Ovary (tissue), 9 donors: ENCODE results near the gene NWD2. TPM values are rescaled to one million over a fixed set of nuclear protein-coding genes. Genes with fewer than 3 reads are reported as not detected.

Experiments
- DNase-seq, 5 donors: peaks; one replicate each; pipeline ENCODE4 v3.0.0-alpha.2; 2019 to 2020
- H3K27ac ChIP-seq, 2 donors: fragments of 200-600 bp; one replicate each; pipeline versions ENCODE4 v1.5.1 to v1.8.0; 2019 to 2022
- H3K27me3 ChIP-seq: fragments of 200-600 bp; one replicate; pipeline ENCODE4 v1.8.0; 2022
- H3K36me3 ChIP-seq: fragments of 200-600 bp; sonication (generic); one replicate; pipeline ENCODE4 v1.5.1; 2019
- H3K4me1 ChIP-seq: one replicate; pipeline ENCODE4 v1.8.1; 2013; ENCODE audit warnings: mild to moderate bottlenecking, moderate library complexity; ENCODE audit not compliant: insufficient read depth
- H3K4me3 ChIP-seq: fragments of 200-600 bp; sonication (generic); one replicate; pipeline ENCODE4 v1.5.1; 2017
- H3K9me3 ChIP-seq, 2 donors: fragments of 200-600 bp in 1 of 2; sonication (generic) in 1 of 2; one replicate each; pipeline versions ENCODE4 v1.5.1 to v1.8.1; 2013 to 2019; ENCODE audit warnings: mild to moderate bottlenecking in 1 of 2, moderate library complexity in 1 of 2
- EP300 ChIP-seq: sonication (generic); formaldehyde crosslinking; IDR thresholded peaks from one replicate; pipeline ENCODE4 v1.6.1; 2017; ENCODE audit warnings: antibody characterized with exemption
- POLR2A ChIP-seq: fragments of 450-650 bp; IDR thresholded peaks from one replicate; pipeline ENCODE4 v1.6.1; 2017; ENCODE audit warnings: antibody characterized with exemption, mild to moderate bottlenecking, moderate library complexity
- WGBS, 3 donors: extraction: QIAGEN DNeasy Blood & Tissue Kit in 1 of 3; methylation state at CpG; one replicate each; pipeline versions ENCODE4 v1.1.5 to v1.1.7; 2013 to 2017; 5-methylcytosine and 5-hydroxymethylcytosine counted together
- intact Hi-C, 4 donors: fragments of 100-400 bp; cut with DNase I; formaldehyde crosslinking; loops; one replicate each; pipeline versions ENCODE4 v1.11.0 to v1.15.1; 2022 to 2023
- polyA plus RNA-seq, 2 donors: library from polyadenylated mRNA; stranded (reverse); fragments of 200-250 nt in 1 of 2; fragments of 350-450 nt in 1 of 2; fragmentation: Illumina TruSeq in 1 of 2; extraction: RNeasy Lipid Tissue Mini Kit (QIAGEN cat#74804) in 1 of 2; gene quantifications; one replicate each; pipeline ENCODE4 v1.2.3, GENCODE V29; 2013 to 2014
- total RNA-seq, 7 donors: library from RNA; depleted of rRNA in 2 of 7; stranded (reverse); fragments of >200 nt in 2 of 7; fragmentation: NEBNext Ultra II Directional in 3 of 7; extraction: Animal tissue kit (Norgen Biotek cat#: 25700) in 3 of 7; gene quantifications; one replicate each; pipeline versions ENCODE4 v1.1.0 to v1.2.4, GENCODE V29; 2016 to 2023
- TF ChIP-seq, protein P1 (sequence below), 3 donors: fragments of 450-650 bp in 2 of 3; fragments of 200-600 bp in 1 of 3; IDR thresholded peaks; one replicate each; pipeline versions ENCODE4 v1.5.1 to v1.8.0; 2016 to 2022; ENCODE audit warnings: antibody characterized with exemption in 3 of 3, mild to moderate bottlenecking in 1 of 3
- donor health status: DM: no; HTN: no; CAD: no; lungs with moderate emphysema.
- donor health status: DM: no; HTN: no; CAD: no.
- donor health status: Bipolar disorder and iron deficiency.
- donor health status: DM: yes; HTN: yes; CAD: no.
- donor health status: DM: no; HTN: no; CAD: no.
- donor health status: DM: yes; HTN: yes; CAD: no.

NWD2 gene
- total and polyA plus RNA-seq, 9 donors = 0.01 to 0.11 TPM; not detected in 7

DNA sequence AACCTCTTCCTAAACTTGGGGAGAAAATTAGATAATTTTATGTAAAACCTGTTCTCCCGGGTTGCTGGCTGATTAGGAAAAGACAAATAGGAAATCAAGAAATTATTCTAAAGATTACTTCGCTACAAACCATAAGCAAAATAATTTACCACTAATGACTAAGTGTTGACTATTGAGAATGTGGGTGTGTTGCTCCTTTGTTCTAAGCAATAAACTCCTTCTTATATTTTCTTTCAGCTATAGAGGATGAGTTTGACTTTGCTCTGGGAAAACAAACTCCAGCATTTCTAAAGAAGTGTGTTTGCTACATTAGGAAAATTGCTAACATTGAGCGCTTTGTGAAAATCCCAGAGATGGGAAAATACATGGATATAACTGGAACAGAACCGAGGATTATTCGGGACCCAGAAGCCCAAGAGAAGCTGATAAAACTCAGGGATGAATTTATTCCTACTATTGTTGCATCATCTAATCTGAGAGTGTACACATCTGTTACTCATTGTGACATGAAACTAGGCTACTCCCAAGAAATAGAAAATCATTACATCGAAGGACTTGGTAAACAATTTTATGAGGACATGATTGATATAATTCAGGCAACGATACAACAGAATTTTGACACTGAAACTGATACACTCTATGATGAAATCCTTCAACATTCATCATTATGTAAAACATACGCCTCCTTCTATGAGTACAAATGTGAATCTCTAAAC, 194.2 kb downstream of the NWD2 start:
- DNase-seq = no peak
- H3K9me3 ChIP-seq = no peaks in the 10 kb centered on the region
- no peaks in the 10 kb centered on the region for H3K36me3 ChIP-seq
- H3K4me3 ChIP-seq = no peak overlapping the region
- no peak overlapping the region for H3K27ac ChIP-seq
- TF ChIP-seq POLR2A (no peak), EP300 (no peak)
- TF ChIP-seq, protein P1, sequence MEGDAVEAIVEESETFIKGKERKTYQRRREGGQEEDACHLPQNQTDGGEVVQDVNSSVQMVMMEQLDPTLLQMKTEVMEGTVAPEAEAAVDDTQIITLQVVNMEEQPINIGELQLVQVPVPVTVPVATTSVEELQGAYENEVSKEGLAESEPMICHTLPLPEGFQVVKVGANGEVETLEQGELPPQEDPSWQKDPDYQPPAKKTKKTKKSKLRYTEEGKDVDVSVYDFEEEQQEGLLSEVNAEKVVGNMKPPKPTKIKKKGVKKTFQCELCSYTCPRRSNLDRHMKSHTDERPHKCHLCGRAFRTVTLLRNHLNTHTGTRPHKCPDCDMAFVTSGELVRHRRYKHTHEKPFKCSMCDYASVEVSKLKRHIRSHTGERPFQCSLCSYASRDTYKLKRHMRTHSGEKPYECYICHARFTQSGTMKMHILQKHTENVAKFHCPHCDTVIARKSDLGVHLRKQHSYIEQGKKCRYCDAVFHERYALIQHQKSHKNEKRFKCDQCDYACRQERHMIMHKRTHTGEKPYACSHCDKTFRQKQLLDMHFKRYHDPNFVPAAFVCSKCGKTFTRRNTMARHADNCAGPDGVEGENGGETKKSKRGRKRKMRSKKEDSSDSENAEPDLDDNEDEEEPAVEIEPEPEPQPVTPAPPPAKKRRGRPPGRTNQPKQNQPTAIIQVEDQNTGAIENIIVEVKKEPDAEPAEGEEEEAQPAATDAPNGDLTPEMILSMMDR (IDR thresholded peaks at IDR 0.05) = no peak
- no peaks in the 10 kb centered on the region for H3K4me1 ChIP-seq
- 66 to 72% (median 71%) methylated on average over 8 of the region's 8 CpGs for WGBS, 3 donors
- no peaks in the 10 kb centered on the region for H3K27me3 ChIP-seq
- intact Hi-C loops = no loop called here

DNA sequence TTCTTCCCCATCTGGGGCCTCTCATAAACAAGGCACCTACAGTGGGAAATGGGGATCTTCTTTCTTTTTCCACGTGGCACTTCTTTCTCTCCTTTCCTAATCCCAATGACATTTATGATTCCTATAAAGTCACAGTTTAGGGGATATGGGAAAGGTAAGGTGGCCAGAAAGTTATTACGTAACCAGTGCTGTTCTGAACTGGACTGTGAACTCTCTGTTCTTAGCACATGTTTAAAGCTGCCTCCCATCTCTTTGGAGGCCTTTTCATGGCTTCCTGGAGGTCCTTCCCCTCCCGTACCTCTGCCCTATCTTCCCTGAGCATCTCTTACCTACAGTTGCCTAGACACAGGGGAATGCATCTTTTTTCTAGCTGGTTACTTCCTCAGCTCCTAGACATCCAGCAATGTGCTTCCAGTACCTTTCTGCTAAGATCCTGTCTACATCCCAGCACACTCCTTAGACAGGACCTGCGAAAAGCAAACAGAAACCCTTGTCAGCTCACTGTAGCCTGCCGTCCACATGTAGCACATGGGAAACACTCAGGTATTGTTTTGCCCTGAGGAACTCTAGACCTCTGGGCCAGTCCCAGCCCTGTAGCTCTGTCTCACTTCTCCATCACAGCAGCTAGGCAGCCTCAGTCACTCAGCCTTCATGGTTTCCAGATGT, 195.4 kb downstream of the NWD2 start:
- no peaks in the 10 kb centered on the region for H3K4me1 ChIP-seq
- no peak overlapping the region for H3K4me3 ChIP-seq
- H3K27ac ChIP-seq = no peak overlapping the region
- no peak for DNase-seq
- 72 to 81% (median 76%) methylated on average over 5 of the region's 5 CpGs for WGBS, 3 donors
- H3K9me3 ChIP-seq = no peaks in the 10 kb centered on the region
- H3K27me3 ChIP-seq = no peaks in the 10 kb centered on the region
- intact Hi-C loops = no loop called here
- H3K36me3 ChIP-seq = no peaks in the 10 kb centered on the region
- no peak for TF ChIP-seq POLR2A
- TF ChIP-seq EP300 = no peak

DNA sequence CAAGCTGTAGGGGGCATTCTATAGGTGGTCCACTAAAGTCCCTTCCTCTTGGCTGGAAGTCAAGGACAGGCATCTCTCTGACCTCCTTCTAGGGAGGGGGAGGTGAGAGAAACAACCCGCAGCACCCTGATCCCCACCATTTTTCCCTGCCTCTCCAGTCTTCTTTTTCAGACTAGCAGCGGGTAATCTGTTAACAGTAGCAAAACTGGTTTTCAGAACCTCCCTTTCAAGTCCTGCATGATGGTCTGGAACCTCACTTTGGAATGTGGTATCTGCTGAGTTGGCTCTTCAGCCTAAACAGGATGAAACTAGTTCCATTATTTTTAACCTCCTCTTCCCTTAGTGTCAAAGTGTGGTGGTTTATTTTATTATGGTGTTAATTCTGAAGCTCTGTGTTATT, 196.0 kb downstream of the NWD2 start:
- H3K4me3 ChIP-seq = no peak overlapping the region

DNA sequence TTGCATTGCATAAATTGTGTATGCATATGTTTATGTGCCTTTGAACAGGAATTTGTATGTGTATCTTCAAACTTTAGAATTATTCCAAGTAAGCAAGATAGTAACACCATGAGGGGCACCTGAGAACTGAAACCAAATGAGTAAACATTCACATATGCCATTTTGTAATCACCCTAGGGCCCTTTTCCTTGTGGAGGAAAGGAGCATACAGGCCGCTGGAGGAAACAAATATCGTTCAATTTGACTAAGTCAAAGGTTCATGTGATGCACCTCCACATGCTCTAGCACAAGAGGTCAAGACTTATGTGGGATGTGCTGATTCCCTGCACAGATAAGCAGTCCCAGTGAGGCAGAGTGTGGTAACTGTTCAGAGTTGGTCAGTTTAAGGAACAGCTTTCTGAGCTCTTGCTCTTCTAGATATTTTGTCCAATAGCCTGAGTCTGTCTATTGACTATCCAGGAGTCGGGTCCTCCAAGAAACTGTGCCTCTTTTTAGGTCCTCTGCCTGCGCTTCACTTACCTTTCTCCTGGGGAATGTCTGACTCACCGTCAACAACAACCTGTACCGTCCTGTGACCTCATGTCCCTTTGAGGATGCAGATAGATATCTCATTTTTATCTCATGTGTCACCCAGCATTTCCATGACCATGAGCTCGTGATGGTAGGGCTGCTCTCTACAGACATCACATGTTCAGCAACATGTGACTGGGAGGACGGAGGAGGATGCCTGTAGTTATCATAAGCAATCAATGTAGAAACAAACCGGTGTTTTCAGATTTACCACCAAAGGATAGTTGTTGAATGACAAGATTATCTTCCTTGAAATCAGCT, 196.9 kb downstream of the NWD2 start:
- no peaks in the 10 kb centered on the region for H3K27me3 ChIP-seq
- no peaks in the 10 kb centered on the region for H3K4me1 ChIP-seq
- no peaks in the 10 kb centered on the region for H3K9me3 ChIP-seq
- no peak overlapping the region for H3K4me3 ChIP-seq
- H3K27ac ChIP-seq = no peak overlapping the region
- H3K36me3 ChIP-seq = no peaks in the 10 kb centered on the region
- 47 to 55% (median 52%) methylated on average over 9 of the region's 9 CpGs for WGBS, 3 donors
- intact Hi-C loops = no loop called here
- no peak for DNase-seq
- TF ChIP-seq EP300 (no peak), POLR2A (no peak)
- TF ChIP-seq, protein P1 (IDR thresholded peaks at IDR 0.05) = no peak

More for the DNA sequence above, 196.0 kb downstream of the NWD2 start:
- Histone ChIP-seq H3K27ac (no peak overlapping the region), H3K36me3 (no peaks in the 10 kb centered on the region), H3K27me3 (no peaks in the 10 kb centered on the region), H3K9me3 (no peaks in the 10 kb centered on the region), H3K4me1 (no peaks in the 10 kb centered on the region)
- 81 to 92% (median 87%) methylated on average over 2 of the region's 2 CpGs for whole genome bisulfite sequencing, 3 donors
- intact Hi-C loops = no loop called here
- TF ChIP-seq, protein P1 (IDR thresholded peaks at IDR 0.05) = no peak
- DNase-seq = no peak

DNA sequence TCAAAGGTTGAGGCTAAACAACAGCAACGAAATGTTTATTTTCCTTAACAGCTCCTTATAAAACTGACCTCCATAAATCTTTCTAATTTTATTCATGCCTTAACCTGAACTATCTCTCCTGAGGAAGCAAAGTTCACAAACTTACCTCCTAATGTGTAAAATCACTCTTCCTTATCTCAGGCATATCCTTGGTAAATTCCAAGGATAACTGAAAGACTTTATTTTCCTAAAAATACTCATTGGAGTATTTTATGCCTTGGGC, 197.4 kb downstream of the NWD2 start:
- Histone ChIP-seq H3K36me3 (no peaks in the 10 kb centered on the region), H3K4me3 (no peak overlapping the region), H3K4me1 (no peaks in the 10 kb centered on the region), H3K27ac (no peak overlapping the region), H3K27me3 (no peaks in the 10 kb centered on the region), H3K9me3 (no peaks in the 10 kb centered on the region)
- intact Hi-C loops = no loop called here
- 4 to 16% (median 11%) methylated on average over 1 of the region's 1 CpG for WGBS, 3 donors
- no peak for DNase-seq
- no peak for TF ChIP-seq EP300
- TF ChIP-seq, protein P1 (IDR thresholded peaks at IDR 0.05) = no peak
- no peak for TF ChIP-seq POLR2A
